ENCODE measurements around the gene PTCRA.

DNA sequence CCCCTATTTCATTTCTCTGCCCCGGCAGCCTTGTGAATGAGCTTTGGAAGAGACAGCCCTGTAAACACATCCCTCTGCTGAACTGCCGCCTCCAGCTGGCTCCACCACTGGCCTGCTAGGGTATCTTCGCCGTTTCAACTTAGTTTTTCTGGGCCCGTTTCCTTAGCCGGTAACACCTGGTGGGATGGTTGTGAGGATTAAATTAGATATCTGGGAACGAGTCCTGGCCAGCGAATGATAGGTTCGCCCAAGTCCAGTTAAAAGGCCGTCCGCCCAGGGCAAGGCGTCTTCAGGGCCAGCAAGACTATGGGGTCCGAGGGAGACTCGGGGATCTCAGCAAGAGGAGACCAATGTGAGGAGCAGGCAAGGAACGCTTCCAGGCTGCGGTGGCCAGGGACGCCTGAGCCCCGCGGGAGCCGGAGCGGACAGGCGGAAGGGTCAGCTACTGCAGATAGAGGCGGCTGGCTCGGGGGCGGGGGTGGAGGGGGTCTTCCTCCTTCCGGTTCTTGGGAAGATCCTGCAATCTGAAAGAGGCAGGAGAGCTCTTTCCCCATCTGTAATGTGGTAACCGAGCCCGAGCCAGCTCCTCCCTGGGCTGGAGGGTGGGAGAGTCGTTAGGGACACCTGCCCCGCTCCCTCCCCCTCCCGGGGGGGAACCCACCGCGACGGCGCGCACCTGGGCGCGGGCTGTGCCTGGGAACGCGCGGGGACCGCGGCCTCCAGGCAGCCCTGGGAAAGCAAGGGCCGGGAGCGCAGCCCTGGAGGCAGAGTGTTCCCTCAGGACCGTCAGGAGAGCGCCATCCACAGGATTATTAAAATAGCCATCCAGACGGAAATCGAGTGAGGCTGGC, 4.5 kb upstream of the PTCRA start:
- TF ChIP-seq, protein P1, sequence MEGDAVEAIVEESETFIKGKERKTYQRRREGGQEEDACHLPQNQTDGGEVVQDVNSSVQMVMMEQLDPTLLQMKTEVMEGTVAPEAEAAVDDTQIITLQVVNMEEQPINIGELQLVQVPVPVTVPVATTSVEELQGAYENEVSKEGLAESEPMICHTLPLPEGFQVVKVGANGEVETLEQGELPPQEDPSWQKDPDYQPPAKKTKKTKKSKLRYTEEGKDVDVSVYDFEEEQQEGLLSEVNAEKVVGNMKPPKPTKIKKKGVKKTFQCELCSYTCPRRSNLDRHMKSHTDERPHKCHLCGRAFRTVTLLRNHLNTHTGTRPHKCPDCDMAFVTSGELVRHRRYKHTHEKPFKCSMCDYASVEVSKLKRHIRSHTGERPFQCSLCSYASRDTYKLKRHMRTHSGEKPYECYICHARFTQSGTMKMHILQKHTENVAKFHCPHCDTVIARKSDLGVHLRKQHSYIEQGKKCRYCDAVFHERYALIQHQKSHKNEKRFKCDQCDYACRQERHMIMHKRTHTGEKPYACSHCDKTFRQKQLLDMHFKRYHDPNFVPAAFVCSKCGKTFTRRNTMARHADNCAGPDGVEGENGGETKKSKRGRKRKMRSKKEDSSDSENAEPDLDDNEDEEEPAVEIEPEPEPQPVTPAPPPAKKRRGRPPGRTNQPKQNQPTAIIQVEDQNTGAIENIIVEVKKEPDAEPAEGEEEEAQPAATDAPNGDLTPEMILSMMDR (IDR thresholded peaks at IDR 0.05) = no peak
- TF ChIP-seq POLR2A (IDR thresholded peaks at IDR 0.05) = no peak

All from body of pancreas (tissue), 4 donors.